Esophagus squamous epithelium (tissue), 5 donors: ENCODE results near the gene PPP3R2. TPM values are rescaled to one million over a fixed set of nuclear protein-coding genes. Genes with fewer than 3 reads are reported as not detected.

Experiments
- DNase-seq: peaks from one replicate; lab custom pipeline; 2025; lab: John Stamatoyannopoulos, UW
- H3K27ac ChIP-seq, 4 donors: fragments of 200-600 bp; sonication (generic); one replicate each; pipeline ENCODE4 v1.5.1; 2016 to 2019; ENCODE audit warnings: mild to moderate bottlenecking in 1 of 4
- H3K27me3 ChIP-seq, 4 donors: fragments of 200-600 bp; sonication (generic); 1 replicate in 3 of 4; 2 replicates in 1 of 4; pipeline versions ENCODE4 v1.5.1 to v1.6.0; 2017 to 2021; ENCODE audit warnings: antibody characterized with exemption in 1 of 4
- H3K36me3 ChIP-seq, 3 donors: fragments of 200-600 bp; sonication (generic); one replicate each; pipeline ENCODE4 v1.5.1; 2016 to 2019
- H3K4me1 ChIP-seq, 3 donors: fragments of 200-600 bp; sonication (generic); one replicate each; pipeline ENCODE4 v1.5.1; 2017 to 2019
- H3K4me3 ChIP-seq, 4 donors: fragments of 200-600 bp; sonication (generic); 1 replicate in 3 of 4; 2 replicates in 1 of 4; pipeline ENCODE4 v1.5.1; 2016 to 2019; ENCODE audit warnings: mild to moderate bottlenecking in 2 of 4, moderate library complexity in 1 of 4
- H3K9me3 ChIP-seq, 3 donors: fragments of 200-600 bp; sonication (generic); one replicate each; pipeline ENCODE4 v1.5.1; 2016 to 2019
- POLR2A ChIP-seq, 4 donors: fragments of 450-650 bp; IDR thresholded peaks; one replicate each; pipeline ENCODE4 v1.6.1; 2017; ENCODE audit warnings: antibody characterized with exemption in 4 of 4, mild to moderate bottlenecking in 4 of 4, moderate library complexity in 3 of 4
- WGBS, 2 donors: methylation state at CpG; one replicate each; pipeline ENCODE4 v1.1.5; 2018; 5-methylcytosine and 5-hydroxymethylcytosine counted together
- intact Hi-C: fragments of 100-400 bp; cut with DNase I; formaldehyde crosslinking; loops from one replicate; pipeline ENCODE4 v1.15.0; 2022
- total RNA-seq, 4 donors: library from RNA; depleted of rRNA; stranded (reverse); fragments of >200 nt; gene quantifications; one replicate each; pipeline ENCODE4 v1.1.0, GENCODE V29; 2016
- TF ChIP-seq, protein P1 (sequence below), 6 experiments: fragments of 450-650 bp in 4 of 6; fragments of 200-600 bp in 2 of 6; sonication (generic) in 2 of 6; IDR thresholded peaks; one replicate each; pipeline ENCODE4 v1.5.1; 2016 to 2019; ENCODE audit warnings: antibody characterized with exemption in 6 of 6, mild to moderate bottlenecking in 4 of 6, moderate library complexity in 4 of 6
- donor health status: DM: yes; HTN: yes; CAD: no.

The PPP3R2 gene
- total RNA-seq, 4 donors from 2014 or later = not detected

DNA sequence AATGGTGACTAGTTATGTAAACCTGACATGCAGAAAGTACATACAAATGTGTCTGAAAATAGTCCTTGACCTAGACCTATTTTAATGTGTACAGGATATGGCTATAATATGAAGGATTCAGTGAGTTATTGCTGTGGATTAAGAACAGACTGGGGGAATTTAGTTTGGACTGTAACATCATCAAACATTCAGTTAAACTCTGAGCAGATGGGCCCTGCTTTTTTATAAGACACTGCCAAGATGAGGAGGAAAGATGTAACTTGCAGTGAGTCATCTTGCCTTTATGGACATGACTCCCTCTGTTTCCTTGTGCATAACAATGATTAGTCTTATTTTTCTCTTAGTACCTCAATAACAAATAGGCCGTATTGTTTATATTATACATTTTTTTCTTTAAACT is 12.2 kb downstream of the PPP3R2 start:
- no peak for DNase-seq
- Histone ChIP-seq H3K4me3 (no peak overlapping the region), H3K27ac (no peak overlapping the region), H3K4me1 (no peaks in the 10 kb centered on the region), H3K27me3 (no peaks in the 10 kb centered on the region), H3K9me3 (no peaks in the 10 kb centered on the region), H3K36me3 (no peaks in the 10 kb centered on the region)
- intact Hi-C loops = no loop called here
- no peak for TF ChIP-seq POLR2A (IDR thresholded peaks at IDR 0.05)
- 42 to 50% methylated on average over 1 of the region's 1 CpG for WGBS, 2 donors

DNA sequence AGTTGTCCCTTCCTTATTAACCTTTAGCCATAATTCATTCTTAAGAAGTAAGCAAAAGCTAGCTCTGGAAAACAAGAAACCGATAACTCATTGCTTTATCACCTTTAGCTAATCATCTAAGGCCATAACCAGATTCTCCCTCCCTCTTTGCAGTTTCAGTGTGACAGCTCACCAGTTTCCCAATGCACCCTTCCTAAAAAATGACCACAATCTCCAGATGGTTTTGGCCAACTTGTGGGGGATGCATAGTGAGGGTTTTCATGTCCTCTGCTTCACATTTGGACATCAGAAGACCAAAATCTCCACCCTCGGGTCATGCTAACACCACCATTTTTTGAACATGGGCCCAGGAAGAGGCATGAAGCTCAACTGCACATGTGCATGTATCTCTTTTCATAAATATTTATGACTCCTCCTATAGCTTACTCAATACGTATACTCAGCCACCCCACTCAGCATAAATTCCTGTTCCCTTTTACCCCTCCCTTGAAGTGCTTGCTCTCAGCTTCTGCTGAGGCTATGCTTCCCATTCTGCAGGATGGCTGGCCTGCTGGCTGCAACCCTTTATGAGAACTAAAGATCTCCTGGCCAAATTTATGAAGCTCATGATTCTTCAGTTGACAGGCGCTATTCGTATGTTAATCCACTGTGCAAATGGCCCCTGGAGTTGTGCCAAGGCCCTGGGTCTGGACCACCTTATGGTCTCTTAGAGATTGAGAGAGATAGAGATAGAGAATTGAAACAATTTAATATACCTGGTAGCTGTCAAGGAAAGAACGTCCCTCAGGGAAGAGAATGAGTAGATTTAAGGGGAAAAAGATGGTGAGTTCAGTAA is 14.8 kb downstream of the PPP3R2 start:
- Histone ChIP-seq H3K27ac (no peak overlapping the region), H3K27me3 (no peaks in the 10 kb centered on the region), H3K4me1 (no peaks in the 10 kb centered on the region), H3K9me3 (no peaks in the 10 kb centered on the region), H3K36me3 (no peaks in the 10 kb centered on the region), H3K4me3 (no peak overlapping the region)
- 65 to 76% methylated on average over 6 of the region's 6 CpGs for WGBS, 2 donors
- no peak for TF ChIP-seq POLR2A (IDR thresholded peaks at IDR 0.05)
- TF ChIP-seq, protein P1, sequence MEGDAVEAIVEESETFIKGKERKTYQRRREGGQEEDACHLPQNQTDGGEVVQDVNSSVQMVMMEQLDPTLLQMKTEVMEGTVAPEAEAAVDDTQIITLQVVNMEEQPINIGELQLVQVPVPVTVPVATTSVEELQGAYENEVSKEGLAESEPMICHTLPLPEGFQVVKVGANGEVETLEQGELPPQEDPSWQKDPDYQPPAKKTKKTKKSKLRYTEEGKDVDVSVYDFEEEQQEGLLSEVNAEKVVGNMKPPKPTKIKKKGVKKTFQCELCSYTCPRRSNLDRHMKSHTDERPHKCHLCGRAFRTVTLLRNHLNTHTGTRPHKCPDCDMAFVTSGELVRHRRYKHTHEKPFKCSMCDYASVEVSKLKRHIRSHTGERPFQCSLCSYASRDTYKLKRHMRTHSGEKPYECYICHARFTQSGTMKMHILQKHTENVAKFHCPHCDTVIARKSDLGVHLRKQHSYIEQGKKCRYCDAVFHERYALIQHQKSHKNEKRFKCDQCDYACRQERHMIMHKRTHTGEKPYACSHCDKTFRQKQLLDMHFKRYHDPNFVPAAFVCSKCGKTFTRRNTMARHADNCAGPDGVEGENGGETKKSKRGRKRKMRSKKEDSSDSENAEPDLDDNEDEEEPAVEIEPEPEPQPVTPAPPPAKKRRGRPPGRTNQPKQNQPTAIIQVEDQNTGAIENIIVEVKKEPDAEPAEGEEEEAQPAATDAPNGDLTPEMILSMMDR (IDR thresholded peaks at IDR 0.05) = no peak
- intact Hi-C loops = no loop called here
- DNase-seq = no peak

DNA sequence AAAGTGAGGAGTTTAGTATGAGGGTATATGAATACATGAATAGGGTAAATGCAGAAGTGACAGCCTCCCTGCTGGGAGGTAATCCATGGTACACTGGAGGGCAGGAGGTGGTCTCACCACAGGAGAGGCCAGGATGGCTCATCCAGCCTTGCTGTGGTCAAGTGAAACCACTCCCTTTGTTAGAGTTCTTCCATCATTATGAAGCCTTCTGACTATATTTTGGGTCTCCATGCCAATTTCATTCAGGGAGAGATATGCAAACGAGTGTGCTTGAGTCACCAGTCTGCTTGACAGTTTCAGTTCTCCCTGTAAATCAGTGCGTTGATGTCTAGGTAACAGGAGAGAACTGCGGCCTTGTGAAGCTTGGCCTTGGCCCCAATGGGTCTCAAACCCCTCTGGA is 16.4 kb downstream of the PPP3R2 start:
- Histone ChIP-seq H3K27me3 (no peaks in the 10 kb centered on the region), H3K36me3 (no peaks in the 10 kb centered on the region), H3K4me1 (no peaks in the 10 kb centered on the region), H3K9me3 (no peaks in the 10 kb centered on the region), H3K4me3 (no peak overlapping the region), H3K27ac (no peak overlapping the region)
- no peak for DNase-seq
- 56 to 74% methylated on average over 3 of the region's 3 CpGs for WGBS, 2 donors
- intact Hi-C loops = no loop called here
- TF ChIP-seq POLR2A (IDR thresholded peaks at IDR 0.05) = no peak
- TF ChIP-seq, protein P1 (IDR thresholded peaks at IDR 0.05) = no peak

DNA sequence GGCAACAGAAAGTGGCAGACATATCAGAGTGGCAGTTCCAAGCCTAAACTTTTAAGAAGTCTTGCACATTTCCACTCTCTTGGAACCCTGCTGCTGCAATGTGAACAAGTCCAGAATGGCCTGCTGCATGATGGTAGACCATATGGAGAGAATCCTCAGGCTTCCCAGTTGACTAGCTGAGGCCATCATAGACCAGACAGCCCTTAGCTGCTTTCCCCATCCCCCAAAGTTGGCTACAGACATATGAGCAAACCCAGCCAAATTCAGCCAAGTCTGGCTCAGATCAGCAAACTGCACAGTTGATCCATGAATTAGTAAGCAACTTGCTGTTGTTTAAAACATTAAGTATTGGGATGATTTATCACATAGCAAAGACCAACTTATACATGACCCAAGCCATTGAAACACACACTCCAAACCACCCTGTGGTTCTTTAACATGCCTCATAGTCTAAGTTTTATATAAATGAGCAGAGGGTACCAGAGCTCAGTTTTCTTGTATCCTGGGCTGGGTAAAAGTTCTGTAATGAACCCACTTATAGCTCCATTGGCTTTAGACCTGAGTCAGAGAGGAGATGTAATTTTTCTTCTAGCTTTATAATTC is 19.9 kb downstream of the PPP3R2 start:
- H3K4me3 ChIP-seq = no peak overlapping the region
- intact Hi-C loops = no loop called here
- H3K27me3 ChIP-seq = no peaks in the 10 kb centered on the region
- H3K36me3 ChIP-seq = peaks cover 0 to 8% (median 0%) of the 10 kb centered on the region in 3 donors
- H3K9me3 ChIP-seq = no peaks in the 10 kb centered on the region
- no peaks in the 10 kb centered on the region for H3K4me1 ChIP-seq
- H3K27ac ChIP-seq = no peak overlapping the region
- no peak for DNase-seq
- TF ChIP-seq POLR2A (IDR thresholded peaks at IDR 0.05) = no peak
- TF ChIP-seq, protein P1 (IDR thresholded peaks at IDR 0.05) = no peak

DNA sequence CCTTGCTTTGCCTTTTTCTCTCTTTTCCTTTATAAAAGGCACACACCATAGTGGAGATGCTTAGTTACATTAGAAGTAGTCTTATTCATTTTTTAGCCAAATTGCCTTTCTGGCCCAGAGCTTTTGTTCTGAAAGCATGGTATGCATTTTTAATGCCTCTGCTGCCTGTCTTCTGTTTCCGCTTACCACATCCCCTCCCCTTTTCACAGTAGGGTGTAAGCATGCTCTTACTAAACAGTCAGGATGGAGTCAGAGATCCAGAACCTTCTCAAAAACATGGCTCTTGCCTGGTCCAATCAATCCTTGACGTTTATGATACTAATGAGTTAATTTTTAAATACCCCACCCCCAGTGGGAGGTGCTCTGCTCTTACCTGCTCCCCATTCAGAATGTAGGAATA is 22.5 kb downstream of the PPP3R2 start:
- Histone ChIP-seq H3K4me1 (no peaks in the 10 kb centered on the region), H3K36me3 (peaks cover 0 to 30% (median 0%) of the 10 kb centered on the region in 3 donors), H3K4me3 (no peak overlapping the region), H3K27ac (no peak overlapping the region), H3K27me3 (no peaks in the 10 kb centered on the region), H3K9me3 (no peaks in the 10 kb centered on the region)
- TF ChIP-seq, protein P1 (IDR thresholded peaks at IDR 0.05) = no peak
- no peak for TF ChIP-seq POLR2A (IDR thresholded peaks at IDR 0.05)
- no peak for DNase-seq
- whole genome bisulfite sequencing, 2 donors = 49 to 87% methylated on average over 2 of the region's 2 CpGs
- intact Hi-C loops = no loop called here
